ENCODE measurements around the gene AXDND1. TPM values are rescaled to one million over a fixed set of nuclear protein-coding genes. Genes with fewer than 3 reads are reported as not detected.
"Not testable (repeated sequence)": the region's sequence is repeated elsewhere in the genome, so short reads cannot be mapped to it uniquely, and the experiment has no call there.

AXDND1 gene
- total and polyA plus RNA-seq, 12 donors = 1.2 to 24.6 (median 3.8) TPM; not detected in 1

DNA sequence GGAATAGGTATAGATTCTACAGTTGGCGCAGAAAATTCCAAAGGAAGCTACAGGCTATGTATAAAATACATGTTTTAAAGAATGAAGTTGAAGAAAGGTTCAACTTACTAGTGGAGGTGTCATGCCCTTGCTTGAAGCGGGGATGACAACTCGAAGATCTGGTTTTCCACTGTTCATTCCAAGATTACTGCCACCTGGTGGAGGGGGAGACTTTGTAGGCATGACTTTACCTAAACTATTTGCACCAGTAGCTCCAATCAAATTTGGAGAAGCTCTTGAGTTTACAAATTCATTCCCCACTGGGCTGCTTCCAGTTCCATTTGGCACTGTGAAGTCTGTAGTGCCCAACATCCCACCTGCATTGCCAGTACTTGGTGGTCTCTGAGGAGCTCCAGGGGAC is 81.7 kb downstream of the AXDND1 start:
- no peaks in the 10 kb centered on the region for H3K36me3 ChIP-seq (replicated peaks in 1 of 2)
- H3K4me1 ChIP-seq (replicated peaks in 1 of 2) = no peaks in the 10 kb centered on the region
- no peak for DNase-seq
- no peaks in the 10 kb centered on the region for H3K27me3 ChIP-seq
- H3K4me3 ChIP-seq = no peak overlapping the region
- TF ChIP-seq, protein P1, sequence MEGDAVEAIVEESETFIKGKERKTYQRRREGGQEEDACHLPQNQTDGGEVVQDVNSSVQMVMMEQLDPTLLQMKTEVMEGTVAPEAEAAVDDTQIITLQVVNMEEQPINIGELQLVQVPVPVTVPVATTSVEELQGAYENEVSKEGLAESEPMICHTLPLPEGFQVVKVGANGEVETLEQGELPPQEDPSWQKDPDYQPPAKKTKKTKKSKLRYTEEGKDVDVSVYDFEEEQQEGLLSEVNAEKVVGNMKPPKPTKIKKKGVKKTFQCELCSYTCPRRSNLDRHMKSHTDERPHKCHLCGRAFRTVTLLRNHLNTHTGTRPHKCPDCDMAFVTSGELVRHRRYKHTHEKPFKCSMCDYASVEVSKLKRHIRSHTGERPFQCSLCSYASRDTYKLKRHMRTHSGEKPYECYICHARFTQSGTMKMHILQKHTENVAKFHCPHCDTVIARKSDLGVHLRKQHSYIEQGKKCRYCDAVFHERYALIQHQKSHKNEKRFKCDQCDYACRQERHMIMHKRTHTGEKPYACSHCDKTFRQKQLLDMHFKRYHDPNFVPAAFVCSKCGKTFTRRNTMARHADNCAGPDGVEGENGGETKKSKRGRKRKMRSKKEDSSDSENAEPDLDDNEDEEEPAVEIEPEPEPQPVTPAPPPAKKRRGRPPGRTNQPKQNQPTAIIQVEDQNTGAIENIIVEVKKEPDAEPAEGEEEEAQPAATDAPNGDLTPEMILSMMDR (IDR thresholded peaks at IDR 0.05) = no peak
- no peak for TF ChIP-seq POLR2A (IDR thresholded peaks at IDR 0.05)
- intact Hi-C loops (cut with DNase I) = no loop called here
- WGBS, 4 donors = 85 to 94% (median 90%) methylated on average over 3 of the region's 3 CpGs
- H3K27ac ChIP-seq = no peak overlapping the region
- no peaks in the 10 kb centered on the region for H3K9me3 ChIP-seq (replicated peaks in 1 of 3)

DNA sequence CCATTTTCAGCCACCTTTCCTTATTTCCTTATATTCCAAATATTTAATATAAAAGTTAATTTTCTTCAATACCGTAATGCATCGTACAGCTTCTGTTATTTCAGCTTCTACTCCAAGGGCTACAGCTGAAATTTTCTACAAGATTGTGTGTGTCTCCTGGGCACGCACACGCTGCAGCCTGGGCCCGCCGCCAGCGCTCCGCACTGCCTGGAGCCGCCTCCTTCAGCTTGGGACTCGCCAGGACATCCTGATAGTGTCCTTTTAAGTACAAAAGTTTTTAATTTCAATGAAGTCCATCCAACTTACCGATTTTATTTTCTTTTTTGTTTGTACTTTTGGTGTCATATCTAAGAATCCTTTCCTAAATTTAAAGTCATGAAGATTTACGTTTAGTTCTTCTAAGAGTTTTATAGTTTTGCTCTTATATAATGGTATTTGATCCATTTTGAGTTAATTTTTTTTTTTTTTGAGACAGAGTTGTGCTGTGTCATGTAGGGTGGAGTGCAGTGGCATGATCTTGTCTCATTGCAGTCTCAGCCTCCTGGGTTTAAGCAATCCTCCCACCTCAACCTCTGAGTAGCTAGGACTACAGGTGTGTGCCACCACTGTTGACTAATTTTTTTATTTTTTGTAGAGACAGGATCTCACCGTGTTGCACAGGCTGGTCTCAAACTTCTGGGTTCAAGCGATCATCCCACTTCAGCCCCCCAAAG is 82.8 kb downstream of the AXDND1 start:
- 90 to 95% (median 92%) methylated on average over 14 of the region's 14 CpGs for WGBS, 4 donors
- H3K9me3 ChIP-seq (replicated peaks in 1 of 3) = no peaks in the 10 kb centered on the region
- H3K4me1 ChIP-seq (replicated peaks in 1 of 2) = no peaks in the 10 kb centered on the region
- H3K27me3 ChIP-seq = no peaks in the 10 kb centered on the region
- no peaks in the 10 kb centered on the region for H3K36me3 ChIP-seq (replicated peaks in 1 of 2)
- H3K4me3 ChIP-seq = no peak overlapping the region
- no peak for DNase-seq
- H3K27ac ChIP-seq = no peak overlapping the region
- intact Hi-C loops (cut with DNase I) = no loop called here
- TF ChIP-seq, protein P1 (IDR thresholded peaks at IDR 0.05) = no peak
- no peak for TF ChIP-seq POLR2A (IDR thresholded peaks at IDR 0.05)

DNA sequence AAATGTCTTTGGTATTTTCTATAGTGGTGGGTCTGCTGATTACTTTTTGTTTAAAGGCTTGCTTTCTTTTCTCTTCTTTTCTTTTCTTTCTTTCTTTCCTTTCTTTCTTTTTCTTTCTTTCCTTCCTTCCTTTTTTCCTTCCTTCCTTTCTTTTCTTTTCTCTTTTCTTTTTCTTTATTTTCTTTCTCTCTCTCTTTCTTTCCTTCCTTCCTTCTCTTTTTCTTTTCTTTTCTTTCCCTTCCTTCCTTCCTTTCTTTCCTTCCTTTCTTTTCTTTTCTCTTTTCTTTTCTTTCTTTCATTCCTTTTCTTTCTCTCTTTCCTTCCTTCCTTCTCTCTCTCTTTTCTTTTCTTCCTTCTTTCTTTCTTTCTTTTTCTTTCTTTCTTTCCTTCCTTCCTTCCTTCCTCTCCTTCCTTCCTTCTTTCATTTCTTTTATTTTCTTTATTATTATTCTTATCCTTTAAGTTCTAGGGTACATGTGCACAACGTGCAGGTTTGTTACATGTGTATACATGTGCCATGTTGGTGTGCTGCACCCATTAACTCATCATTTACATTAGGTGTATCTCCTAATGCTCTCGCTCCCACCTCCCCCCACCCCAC is 93.9 kb downstream of the AXDND1 start:
- H3K9me3 ChIP-seq (replicated peaks in 1 of 3); DNase-seq; intact Hi-C loops (cut with DNase I); H3K4me1 ChIP-seq (replicated peaks in 1 of 2); H3K27me3 ChIP-seq; H3K27ac ChIP-seq; H3K4me3 ChIP-seq; H3K36me3 ChIP-seq (replicated peaks in 1 of 2): not testable (repeated sequence)
- WGBS, 4 donors = 91 to 100% (median 94%) methylated on average over 2 of the region's 2 CpGs

DNA sequence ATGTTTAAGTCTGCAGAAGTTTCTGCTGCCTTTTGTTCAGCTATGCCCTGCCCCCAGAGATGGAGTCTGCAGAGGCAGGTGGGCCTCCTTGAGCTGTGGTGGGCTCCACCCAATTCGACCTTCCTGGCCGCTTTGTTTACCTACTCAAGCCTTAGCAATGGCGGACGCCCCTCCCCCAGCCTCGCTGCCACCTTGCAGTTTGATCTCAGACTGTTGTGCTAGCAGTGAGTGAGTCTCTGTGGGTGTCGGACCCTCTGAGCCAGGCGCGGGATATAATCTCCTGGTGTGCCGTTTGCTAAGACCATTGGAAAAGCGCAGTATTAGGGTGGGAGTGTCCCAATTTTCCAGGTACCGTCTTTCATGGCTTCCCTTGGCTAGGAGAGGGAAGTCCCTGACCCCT is 99.9 kb downstream of the AXDND1 start:
- H3K36me3 ChIP-seq (replicated peaks in 1 of 2); H3K4me1 ChIP-seq (replicated peaks in 1 of 2); H3K27ac ChIP-seq; DNase-seq; H3K9me3 ChIP-seq (replicated peaks in 1 of 3); H3K4me3 ChIP-seq; H3K27me3 ChIP-seq; intact Hi-C loops (cut with DNase I): not testable (repeated sequence)
- 86 to 95% (median 92%) methylated on average over 10 to 11 of the region's 11 CpGs for WGBS, 4 donors

DNA sequence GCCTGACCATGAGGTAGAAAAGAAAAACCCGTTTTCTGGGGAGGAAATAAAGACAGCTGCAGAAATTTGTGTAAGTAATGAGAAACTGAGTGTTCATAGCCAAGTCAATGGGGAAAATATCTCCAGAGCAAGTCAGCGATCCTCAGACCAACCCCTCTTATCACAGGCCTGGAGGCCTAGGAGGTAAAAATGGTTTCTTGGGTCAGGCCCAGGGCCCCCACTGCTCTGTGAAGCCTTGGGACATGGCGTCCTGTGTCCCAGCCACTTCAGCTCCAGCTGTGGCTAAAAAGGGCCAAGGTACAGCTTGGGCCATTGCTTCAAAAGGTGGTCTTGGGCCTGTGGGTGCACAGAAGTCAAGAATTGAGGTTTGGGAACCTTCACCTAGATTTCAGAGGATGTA is 108.9 kb downstream of the AXDND1 start:
- H3K36me3 ChIP-seq (replicated peaks in 1 of 2) = no peaks in the 10 kb centered on the region
- peaks cover 0 to 8% (median 0%) of the 10 kb centered on the region in 3 donors for H3K9me3 ChIP-seq (replicated peaks in 1 of 3)
- H3K4me3 ChIP-seq = no peak overlapping the region
- 74 to 87% (median 84%) methylated on average over 3 of the region's 3 CpGs for WGBS, 4 donors
- no peaks in the 10 kb centered on the region for H3K4me1 ChIP-seq (replicated peaks in 1 of 2)
- intact Hi-C loops (cut with DNase I) = no loop called here
- no peak overlapping the region for H3K27ac ChIP-seq
- H3K27me3 ChIP-seq = no peaks in the 10 kb centered on the region
- TF ChIP-seq, protein P1 (IDR thresholded peaks at IDR 0.05) = no peak
- no peak for TF ChIP-seq POLR2A (IDR thresholded peaks at IDR 0.05)
- no peak for DNase-seq

Data from adrenal gland (tissue), 12 donors.